ENCODE measurements around the gene ZNF98.
A peak's percentile ranks its signal among the peaks of the same experiment; 100 is the strongest.

ZNF98 gene

DNA sequence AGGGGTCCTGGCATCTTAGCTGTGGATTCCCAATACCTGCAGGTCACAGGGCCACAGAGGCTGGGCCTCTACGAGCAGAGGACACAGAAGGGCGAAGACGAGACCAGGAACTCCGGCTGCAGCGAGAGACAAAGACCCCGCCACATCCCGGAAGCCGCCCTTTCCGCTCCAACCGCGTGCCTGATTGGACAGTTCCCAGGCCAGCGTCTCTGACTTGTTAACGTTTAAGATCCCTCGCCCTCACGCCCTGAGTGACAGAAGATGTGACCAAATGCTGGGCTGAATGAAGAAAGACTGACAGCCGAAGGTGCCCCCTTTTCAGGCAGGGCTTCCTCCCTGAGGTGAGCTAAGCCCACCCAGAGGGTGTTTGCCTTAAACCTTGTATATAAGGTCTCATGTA is at the start of gene ZNF98:
TSS of gene ZNF98 (minus strand) at position 136 of the 400 bp plus-strand sequence. CDS start at position 14, 122 bp downstream.
- DNase-seq = peak; percentile 25

DNA sequence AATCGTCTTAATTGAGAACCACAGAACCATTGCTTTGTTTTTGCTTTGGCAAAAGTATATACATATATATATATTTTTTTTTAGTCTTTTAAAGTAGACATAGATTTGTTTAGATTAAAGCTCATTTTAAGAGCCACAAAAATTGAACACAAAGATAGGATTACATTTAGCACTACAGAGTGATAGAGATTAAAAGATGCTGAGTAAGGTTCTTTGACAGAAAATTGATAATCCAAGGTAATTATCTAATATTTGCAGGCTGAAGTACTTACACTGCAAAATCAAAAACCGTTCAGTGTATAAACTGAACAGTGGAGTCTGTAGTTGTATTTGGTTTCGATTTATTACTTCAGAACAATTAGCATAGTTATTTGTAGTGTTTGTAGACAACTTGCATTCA is 24.5 kb upstream of the ZNF98 start:
- DNase-seq = no peak

DNA sequence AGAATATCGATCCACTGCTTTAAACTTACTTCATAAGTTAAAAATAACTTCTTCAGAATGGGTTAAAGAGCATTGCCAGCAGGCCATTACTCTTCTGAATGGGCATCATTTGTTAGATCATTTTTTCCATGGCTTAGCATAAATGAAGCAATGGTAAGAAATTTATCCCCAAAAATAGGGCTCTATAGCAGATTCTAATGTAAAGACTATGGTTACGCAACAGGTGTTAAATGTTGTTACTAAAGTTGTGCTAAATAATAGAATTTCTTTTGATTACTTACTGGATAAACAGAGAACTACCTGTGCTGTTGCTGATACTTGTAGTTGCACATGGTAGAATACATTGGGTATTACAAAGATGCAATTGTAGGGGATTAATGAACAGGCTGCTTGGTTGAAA is 15.9 kb upstream of the ZNF98 start:
- DNase-seq = no peak

DNA sequence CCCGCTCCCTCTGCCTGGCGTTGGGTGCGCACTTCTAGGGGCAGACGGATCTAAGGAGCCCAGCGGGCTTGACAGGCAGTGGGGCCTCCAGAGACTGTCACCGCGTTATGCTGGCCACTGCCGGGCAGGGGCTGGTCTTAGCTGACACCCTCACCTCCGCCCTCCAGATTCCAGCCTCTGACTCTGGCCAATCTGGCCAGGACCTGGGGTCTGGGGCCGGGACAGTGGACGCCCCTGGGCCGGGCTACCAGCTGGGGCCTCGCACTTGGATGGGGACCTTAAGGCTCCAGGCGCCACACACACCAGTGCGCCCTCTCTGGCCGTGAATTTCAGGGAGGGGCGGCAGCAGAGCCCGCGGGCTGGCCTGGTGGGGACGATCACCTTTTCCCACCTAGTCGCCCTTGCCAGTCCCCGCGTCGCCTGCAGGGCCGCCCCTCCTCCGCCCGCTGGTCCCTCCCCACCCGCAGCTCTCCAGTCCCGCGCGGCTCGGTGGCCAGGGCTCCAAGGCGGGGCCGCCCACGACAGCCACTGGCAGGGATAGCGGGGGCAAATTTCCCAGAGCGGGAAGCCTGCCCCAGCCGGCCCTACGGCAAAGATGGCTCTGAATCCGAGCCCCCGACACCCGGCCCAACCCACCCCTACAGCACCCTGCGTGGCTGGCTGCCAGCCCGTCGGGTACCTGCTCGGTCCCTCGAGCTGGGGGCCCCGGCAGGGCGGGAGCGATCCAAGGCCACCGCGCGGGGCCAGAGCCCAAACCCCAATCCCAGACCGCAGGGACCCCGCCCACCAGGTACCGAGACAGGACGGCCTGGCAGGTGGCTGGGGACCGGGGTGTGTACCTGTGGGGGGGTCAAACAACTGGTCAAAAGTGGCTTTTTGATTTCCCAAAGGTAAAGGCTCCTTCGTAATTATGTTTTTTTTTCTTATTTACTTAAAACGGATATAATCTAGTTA is 6.1 kb upstream of the ZNF98 start:
- no peak for DNase-seq

DNA sequence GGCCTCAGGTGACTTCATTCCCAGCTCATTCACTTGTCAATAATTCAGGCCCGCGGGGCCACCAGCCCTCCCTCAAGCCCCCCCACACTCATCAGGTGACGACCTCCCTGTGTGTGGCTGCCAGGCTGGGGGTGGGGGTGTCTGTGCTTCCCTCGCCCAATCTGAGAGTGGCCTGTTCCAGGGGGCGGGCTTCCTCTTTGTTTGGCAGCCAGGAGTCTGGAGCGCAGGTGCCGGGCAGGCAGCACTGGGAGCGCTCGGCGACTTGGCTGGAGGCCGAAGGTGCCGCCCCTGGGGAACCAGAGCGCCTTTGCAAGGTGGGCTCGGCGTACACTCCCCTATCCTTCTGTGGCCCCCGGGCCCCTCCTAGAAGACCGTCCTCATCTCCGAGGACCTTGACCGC is 5.4 kb upstream of the ZNF98 start:
- DNase-seq = no peak

DNA sequence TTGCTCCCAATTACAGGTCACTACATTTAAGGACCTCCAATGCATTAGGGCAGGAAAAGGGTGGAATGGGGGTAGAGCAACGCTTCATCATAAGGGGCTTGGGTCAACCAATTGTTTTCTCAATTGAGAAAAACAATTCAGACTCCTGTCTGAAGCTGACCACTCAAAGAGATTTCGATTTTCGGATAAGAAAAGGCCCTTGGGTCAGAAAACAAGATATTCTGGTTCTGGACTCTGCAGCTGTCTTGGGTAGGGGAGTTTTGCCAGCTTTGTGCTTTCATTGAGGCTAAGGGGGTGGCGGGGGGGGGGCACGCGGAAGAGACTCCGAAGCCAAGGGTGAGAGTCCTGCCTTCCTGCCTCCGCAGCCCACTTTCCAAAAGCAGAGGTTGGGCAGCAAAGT is 4.8 kb upstream of the ZNF98 start:
- no peak for DNase-seq

DNA sequence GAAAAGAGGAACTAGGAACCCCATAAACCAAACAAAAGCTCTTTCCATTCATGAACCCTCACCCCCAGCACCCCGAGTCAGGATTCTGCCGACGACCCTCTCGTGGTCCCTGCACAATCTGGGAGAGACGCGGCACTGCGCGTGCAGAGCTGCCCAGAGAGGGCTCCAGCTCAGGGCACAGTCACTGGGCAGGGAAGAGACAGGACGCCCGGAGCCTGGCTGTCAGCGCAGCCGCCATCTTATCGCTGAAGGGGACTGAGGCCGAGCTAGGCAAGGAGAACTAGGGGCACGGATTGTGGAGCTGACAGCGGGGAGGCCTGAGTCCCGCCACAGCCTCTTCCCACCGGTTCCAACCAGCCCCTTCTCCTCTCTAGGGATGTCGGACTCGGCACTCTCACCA is 349 bp downstream of the ZNF98 start:
- no peak for DNase-seq

DNA sequence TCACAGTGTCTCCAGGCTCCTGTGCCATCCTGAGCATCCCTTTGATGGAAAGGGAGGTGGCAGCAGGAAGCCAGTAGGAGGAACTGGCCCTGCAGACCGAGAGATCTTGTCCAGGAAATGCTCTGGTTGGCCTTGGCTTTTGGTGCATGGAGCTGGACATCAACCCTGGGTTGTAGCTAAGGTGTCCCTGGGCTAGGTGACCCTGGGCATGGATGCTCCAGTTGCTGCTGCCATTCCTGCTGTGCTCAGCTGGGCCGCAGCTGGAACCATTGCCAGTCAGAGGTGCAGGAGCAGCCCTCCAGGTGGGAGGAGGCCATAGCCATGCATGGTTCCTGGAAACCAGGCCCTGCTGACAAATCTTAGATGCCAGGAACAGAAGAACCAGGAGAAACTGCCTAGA is 67.5 kb downstream of the ZNF98 start:
- no peak for DNase-seq
